ENCODE measurements around the gene LOXL1. TPM values are rescaled to one million over a fixed set of nuclear protein-coding genes. Genes with fewer than 3 reads are reported as not detected.

The LOXL1 gene
- total RNA-seq, 2 experiments from 2014 or later: 1.6 to 2.8 TPM

DNA sequence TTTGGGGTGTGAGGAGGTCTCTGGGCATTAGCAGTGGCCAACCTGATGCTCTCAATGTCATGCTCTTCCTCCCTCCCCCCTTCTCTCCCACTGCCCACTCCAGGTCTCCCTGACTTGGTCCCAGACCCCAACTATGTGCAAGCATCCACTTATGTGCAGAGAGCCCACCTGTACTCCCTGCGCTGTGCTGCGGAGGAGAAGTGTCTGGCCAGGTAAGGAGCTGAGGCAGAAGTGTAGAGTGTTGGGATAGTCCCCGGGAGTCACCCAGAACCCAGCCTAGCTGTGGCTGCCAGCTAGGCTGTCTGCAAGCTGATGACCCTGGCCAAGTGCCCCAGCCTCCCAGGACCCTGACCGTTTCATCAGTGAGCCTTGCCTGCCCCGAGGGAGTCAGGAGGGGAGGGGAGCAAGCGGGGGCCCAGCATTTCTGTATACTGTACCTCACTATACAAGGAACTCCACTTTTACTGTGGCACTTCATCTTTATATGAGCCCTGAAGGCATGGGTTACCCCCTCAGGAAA, 16.5 kb downstream of the LOXL1 start:
- no peaks in the 10 kb centered on the region for H3K9me3 Mint-ChIP-seq
- POLR2A ChIA-PET: no interaction called here
- H3K27me3 Mint-ChIP-seq: no peaks in the 10 kb centered on the region
- no peak overlapping the region for H3K27ac Mint-ChIP-seq
- DNase-seq: no peak
- CTCF ChIA-PET: interaction anchor here (1.0 to 1.4 kb wide), 2 partner anchors 8 to 30 kb away, joined by 3 to 5 read pairs; no protein-coding TSS in a partner anchor
- intact Hi-C loops (cut with micrococcal nuclease): no loop called here
- no peak for ATAC-seq
- H3K4me3 Mint-ChIP-seq: no peak overlapping the region
- peaks cover 15% of the 10 kb centered on the region for H3K4me1 Mint-ChIP-seq (ENCODE audit: low read depth)
- H3K36me3 Mint-ChIP-seq (ENCODE audit: low read depth): no peaks in the 10 kb centered on the region
- TF ChIP-seq, protein P1, sequence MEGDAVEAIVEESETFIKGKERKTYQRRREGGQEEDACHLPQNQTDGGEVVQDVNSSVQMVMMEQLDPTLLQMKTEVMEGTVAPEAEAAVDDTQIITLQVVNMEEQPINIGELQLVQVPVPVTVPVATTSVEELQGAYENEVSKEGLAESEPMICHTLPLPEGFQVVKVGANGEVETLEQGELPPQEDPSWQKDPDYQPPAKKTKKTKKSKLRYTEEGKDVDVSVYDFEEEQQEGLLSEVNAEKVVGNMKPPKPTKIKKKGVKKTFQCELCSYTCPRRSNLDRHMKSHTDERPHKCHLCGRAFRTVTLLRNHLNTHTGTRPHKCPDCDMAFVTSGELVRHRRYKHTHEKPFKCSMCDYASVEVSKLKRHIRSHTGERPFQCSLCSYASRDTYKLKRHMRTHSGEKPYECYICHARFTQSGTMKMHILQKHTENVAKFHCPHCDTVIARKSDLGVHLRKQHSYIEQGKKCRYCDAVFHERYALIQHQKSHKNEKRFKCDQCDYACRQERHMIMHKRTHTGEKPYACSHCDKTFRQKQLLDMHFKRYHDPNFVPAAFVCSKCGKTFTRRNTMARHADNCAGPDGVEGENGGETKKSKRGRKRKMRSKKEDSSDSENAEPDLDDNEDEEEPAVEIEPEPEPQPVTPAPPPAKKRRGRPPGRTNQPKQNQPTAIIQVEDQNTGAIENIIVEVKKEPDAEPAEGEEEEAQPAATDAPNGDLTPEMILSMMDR (IDR thresholded peaks at IDR 0.05): no peak

DNA sequence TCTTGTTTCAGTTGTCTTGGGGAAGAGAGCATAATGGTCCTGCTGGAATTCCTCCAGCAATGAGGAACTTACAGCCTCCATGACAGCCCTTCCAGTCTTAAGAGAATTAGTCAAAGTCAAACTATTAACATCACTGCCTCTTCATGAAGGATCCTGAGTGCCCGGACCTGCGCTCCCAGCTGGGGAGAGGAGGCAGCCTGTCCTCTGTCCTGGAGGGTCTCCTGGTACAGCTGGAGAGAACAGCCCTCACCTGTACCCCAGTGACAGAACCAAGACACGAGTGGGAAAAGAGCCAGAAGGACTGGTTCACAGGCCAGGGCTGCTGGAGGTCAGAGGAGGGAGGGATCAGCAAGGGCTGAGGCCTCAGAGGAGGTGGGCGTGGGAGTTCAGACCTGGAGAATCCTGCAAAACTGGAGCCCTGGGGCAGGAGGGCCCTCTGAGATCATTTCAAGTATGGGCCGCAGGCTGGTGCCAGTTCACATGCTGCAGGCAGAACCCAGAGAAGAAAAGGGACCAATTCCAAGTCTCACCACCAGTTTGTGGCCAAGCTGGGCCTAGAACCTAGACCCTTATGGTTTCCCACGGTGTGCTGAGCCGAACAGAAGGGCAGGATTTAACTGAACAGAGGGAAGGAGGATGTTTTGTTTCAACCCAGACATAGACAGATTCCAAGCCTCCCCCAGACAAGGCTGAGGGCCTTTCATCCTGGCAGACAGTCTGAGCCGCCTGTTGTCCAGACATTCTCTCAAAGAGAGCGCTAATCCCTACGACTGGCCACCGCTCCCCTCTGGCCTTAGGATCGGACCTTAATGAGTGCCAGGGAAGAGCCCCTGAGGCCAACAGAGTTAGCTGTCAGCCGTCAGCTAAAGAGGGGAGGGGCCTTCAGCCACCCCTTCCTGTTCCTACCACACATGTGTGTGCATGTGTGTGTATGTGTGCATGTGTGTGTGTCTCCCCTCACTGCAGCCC, 18.2 kb downstream of the LOXL1 start:
- no peak overlapping the region for H3K27ac Mint-ChIP-seq
- ChIA-PET POLR2A (no interaction called here), CTCF (interaction anchor here (0.7 to 1.7 kb wide), 2 partner anchors 17 to 28 kb away, joined by 3 to 4 read pairs; no protein-coding TSS in a partner anchor)
- no peaks in the 10 kb centered on the region for H3K36me3 Mint-ChIP-seq (ENCODE audit: low read depth)
- TF ChIP-seq, protein P1 (IDR thresholded peaks at IDR 0.05): no peak
- ATAC-seq: no peak
- H3K4me1 Mint-ChIP-seq (ENCODE audit: low read depth): peaks cover 15% of the 10 kb centered on the region
- H3K9me3 Mint-ChIP-seq: no peaks in the 10 kb centered on the region
- H3K27me3 Mint-ChIP-seq: no peaks in the 10 kb centered on the region
- H3K4me3 Mint-ChIP-seq: no peak overlapping the region
- intact Hi-C loops (cut with micrococcal nuclease): no loop called here
- no peak for DNase-seq

DNA sequence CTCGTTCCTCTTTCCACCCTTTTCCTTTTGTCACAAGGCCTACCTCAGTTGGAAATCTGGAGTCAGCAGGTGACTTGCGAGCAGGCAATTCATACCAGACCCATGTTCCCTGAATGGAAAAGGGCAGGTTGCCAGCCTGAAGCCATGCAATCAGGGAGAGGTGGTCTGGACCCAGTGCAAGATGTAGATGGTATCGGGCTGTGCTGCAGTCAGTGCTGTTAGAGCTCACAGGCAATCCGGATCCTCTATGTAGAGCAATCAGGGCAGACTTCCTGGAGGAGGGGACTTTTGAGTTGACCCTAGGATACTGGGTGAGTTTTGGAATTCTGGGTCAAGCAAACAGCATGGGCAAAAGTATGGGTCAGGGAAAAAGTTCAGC, 18.9 kb downstream of the LOXL1 start:
- CTCF ChIA-PET: interaction anchor here (0.7 to 1.7 kb wide), 2 partner anchors 17 to 28 kb away, joined by 3 to 4 read pairs; no protein-coding TSS in a partner anchor
- intact Hi-C loops (cut with micrococcal nuclease): no loop called here
- no peak overlapping the region for H3K4me3 Mint-ChIP-seq
- H3K27ac Mint-ChIP-seq: no peak overlapping the region
- ATAC-seq: no peak
- no peaks in the 10 kb centered on the region for H3K9me3 Mint-ChIP-seq
- no peaks in the 10 kb centered on the region for H3K27me3 Mint-ChIP-seq
- POLR2A ChIA-PET: no interaction called here
- TF ChIP-seq, protein P1 (IDR thresholded peaks at IDR 0.05): no peak
- no peaks in the 10 kb centered on the region for H3K36me3 Mint-ChIP-seq (ENCODE audit: low read depth)
- DNase-seq: no peak
- peaks cover 15% of the 10 kb centered on the region for H3K4me1 Mint-ChIP-seq (ENCODE audit: low read depth)

DNA sequence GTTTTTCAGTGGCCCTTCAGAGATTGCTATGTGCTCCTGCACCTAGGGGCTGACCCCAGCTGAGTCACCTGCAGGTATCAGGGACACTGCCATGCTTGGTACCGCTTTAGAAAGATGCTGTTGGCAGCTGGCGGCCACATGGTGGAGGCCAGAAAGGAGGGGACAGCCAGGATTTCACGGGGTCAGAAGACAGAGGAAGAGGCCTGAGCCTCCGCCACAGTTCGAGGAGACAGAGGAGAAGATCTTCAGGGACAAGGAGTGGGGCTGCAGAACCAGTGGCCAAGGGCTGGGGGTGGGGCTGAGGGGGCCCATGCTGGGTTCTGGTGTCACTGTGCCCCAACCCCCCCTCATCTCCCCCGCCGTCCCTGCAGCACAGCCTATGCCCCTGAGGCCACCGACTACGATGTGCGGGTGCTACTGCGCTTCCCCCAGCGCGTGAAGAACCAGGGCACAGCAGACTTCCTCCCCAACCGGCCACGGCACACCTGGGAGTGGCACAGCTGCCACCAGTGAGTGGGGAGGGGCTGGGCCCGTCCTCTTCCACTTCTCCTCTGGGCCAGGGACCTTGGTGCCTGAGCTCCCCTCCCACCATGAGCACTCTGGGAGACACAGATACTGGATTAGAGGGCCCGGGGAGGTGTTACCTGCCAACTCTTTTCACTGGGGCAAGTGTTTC, 19.9 kb downstream of the LOXL1 start:
- ChIA-PET POLR2A (no interaction called here), CTCF (interaction anchor here (1.6 kb wide), 1 partner anchor 18 kb away, joined by 5 read pairs; no protein-coding TSS in a partner anchor)
- Mint-ChIP-seq H3K27me3 (no peaks in the 10 kb centered on the region), H3K4me1 (ENCODE audit: low read depth) (peaks cover 16% of the 10 kb centered on the region), H3K36me3 (ENCODE audit: low read depth) (no peaks in the 10 kb centered on the region), H3K4me3 (no peak overlapping the region), H3K9me3 (no peaks in the 10 kb centered on the region), H3K27ac (no peak overlapping the region)
- DNase-seq (no peak), ATAC-seq (no peak)
- TF ChIP-seq, protein P1 (IDR thresholded peaks at IDR 0.05): no peak
- intact Hi-C loops (cut with micrococcal nuclease): no loop called here
